Natural killer cell (primary cell): Measurements from ENCODE around the gene PIK3R2. TPM values are rescaled to one million over a fixed set of nuclear protein-coding genes. Genes with fewer than 3 reads are reported as not detected.
"Not testable (repeated sequence)": the region's sequence is repeated elsewhere in the genome, so short reads cannot be mapped to it uniquely, and the experiment has no call there.

ENCODE experiments used
- ATAC-seq, 3 donors: fragments of 150-1000 bp in 2 of 3; fragments of 200-7000 bp in 1 of 3; cut with Tn5 transposase; 1 replicate in 1 of 3; 2 replicates in 2 of 3; pipeline ENCODE4 v1.10.0; 2021; ENCODE audit warnings: mild to moderate bottlenecking in 2 of 3, moderate library complexity in 2 of 3
- DNase-seq, 2 donors: peaks; one replicate each; pipeline versions ENCODE4 v3.0.0 to v3.0.0-alpha.2; 2013 to 2021; ENCODE audit warnings: mixed read lengths in 1 of 2
- H3K27ac ChIP-seq: one replicate; pipeline ENCODE4 v1.5.1; 2013; ENCODE audit warnings: mild to moderate bottlenecking, low read length
- H3K27me3 ChIP-seq: one replicate; pipeline ENCODE4 v1.6.1; 2013; ENCODE audit warnings: low read length; ENCODE audit not compliant: control insufficient read depth, insufficient read depth
- H3K36me3 ChIP-seq: one replicate; pipeline ENCODE4 v1.6.1; 2013; ENCODE audit warnings: low read length; ENCODE audit not compliant: control insufficient read depth, insufficient read depth
- H3K4me1 ChIP-seq: one replicate; pipeline ENCODE4 v1.6.1; 2013; ENCODE audit warnings: low read length; ENCODE audit not compliant: control insufficient read depth, insufficient read depth
- H3K4me3 ChIP-seq: one replicate; pipeline ENCODE4 v1.5.1; 2013; ENCODE audit warnings: low read length
- H3K9me3 ChIP-seq: one replicate; pipeline ENCODE4 v1.6.1; 2013; ENCODE audit warnings: low read length; ENCODE audit not compliant: control insufficient read depth, insufficient read depth
- H3K27ac Mint-ChIP-seq, 2 donors: one replicate each; pipeline ENCODE4 v1.8.0; 2022; ENCODE audit warnings: mild to moderate bottlenecking in 2 of 2, mixed read lengths in 2 of 2, moderate library complexity in 1 of 2
- H3K27me3 Mint-ChIP-seq, 2 donors: one replicate each; pipeline ENCODE4 v1.8.0; 2022; ENCODE audit warnings: low read depth in 2 of 2, mixed read lengths in 2 of 2
- H3K36me3 Mint-ChIP-seq: one replicate; pipeline ENCODE4 v1.8.0; 2022; ENCODE audit warnings: mixed read lengths
- H3K4me1 Mint-ChIP-seq, 2 donors: one replicate each; pipeline ENCODE4 v1.8.0; 2022; ENCODE audit warnings: mixed read lengths in 2 of 2
- H3K4me3 Mint-ChIP-seq: one replicate; pipeline ENCODE4 v1.8.0; 2022; ENCODE audit warnings: mild to moderate bottlenecking, moderate library complexity, mixed read lengths
- H3K9me3 Mint-ChIP-seq, 2 donors: one replicate each; pipeline ENCODE4 v1.8.0; 2022; ENCODE audit warnings: mixed read lengths in 2 of 2
- CTCF ChIP-seq: fragments of 200-600 bp; IDR thresholded peaks from one replicate; pipeline ENCODE4 v1.8.0; 2022; ENCODE audit warnings: antibody characterized with exemption
- WGBS: methylation state at CpG from one replicate; pipeline ENCODE4 v1.1.7; 2013; ENCODE audit warnings: missing lambda C conversion rate; ENCODE audit not compliant: insufficient coverage; 5-methylcytosine and 5-hydroxymethylcytosine counted together
- intact Hi-C: fragments of 100-400 bp; cut with micrococcal nuclease; formaldehyde crosslinking; loops from one replicate; pipeline ENCODE4 v1.14.2; 2022
- total RNA-seq, 4 donors: library from RNA; stranded (reverse); fragments of 120-200 nt in 1 of 4; gene quantifications; one replicate each; pipeline versions ENCODE4 v1.2.3 to v1.2.4, GENCODE V29; 2013 to 2022

PIK3R2 gene
- total RNA-seq, 3 donors from 2014 or later (not counting 1 experiment from before 2014, with no cell fraction given): 12.3 to 26.4 (median 16.0) TPM

GRCh38 chr19:18156841-18157464 lies 4.0 kb downstream of the PIK3R2 start:
- no peak overlapping the region for H3K4me3 Mint-ChIP-seq
- intact Hi-C loops: no loop called here
- Histone ChIP-seq H3K9me3 (no peaks in the 10 kb centered on the region), H3K4me3 (no peak overlapping the region), H3K27me3 (no peaks in the 10 kb centered on the region), H3K27ac (no peak overlapping the region), H3K4me1 (peaks cover 31% of the 10 kb centered on the region), H3K36me3 (no peaks in the 10 kb centered on the region)
- WGBS: 68% methylated on average over 22 of the region's 22 CpGs
- no peak for ATAC-seq
- H3K36me3 Mint-ChIP-seq: no peaks in the 10 kb centered on the region
- TF ChIP-seq CTCF: no peak
- H3K27me3 Mint-ChIP-seq: peaks cover 0 to 2% of the 10 kb centered on the region in 2 donors
- peaks cover 17 to 37% of the 10 kb centered on the region in 2 donors for H3K4me1 Mint-ChIP-seq
- H3K9me3 Mint-ChIP-seq: no peaks in the 10 kb centered on the region
- DNase-seq: no peak
- H3K27ac Mint-ChIP-seq: no peak overlapping the region

- no peak for DNase-seq
- intact Hi-C loops: no loop called here
- 83% methylated on average over 17 of the region's 18 CpGs for WGBS
- peaks cover 0 to 2% of the 10 kb centered on the region in 2 donors for H3K27me3 Mint-ChIP-seq
- H3K4me1 Mint-ChIP-seq: peaks cover 11 to 31% of the 10 kb centered on the region in 2 donors
- H3K4me3 Mint-ChIP-seq: no peak overlapping the region
- H3K27ac ChIP-seq: no peak overlapping the region
- no peak for ATAC-seq
- TF ChIP-seq CTCF: no peak
- no peaks in the 10 kb centered on the region for H3K9me3 Mint-ChIP-seq
- no peaks in the 10 kb centered on the region for H3K27me3 ChIP-seq
- H3K4me3 ChIP-seq: no peak overlapping the region
- no peaks in the 10 kb centered on the region for H3K36me3 ChIP-seq
- no peaks in the 10 kb centered on the region for H3K9me3 ChIP-seq
- no peaks in the 10 kb centered on the region for H3K36me3 Mint-ChIP-seq
- H3K27ac Mint-ChIP-seq: no peak overlapping the region
- peaks cover 30% of the 10 kb centered on the region for H3K4me1 ChIP-seq
Observed at GRCh38 chr19:18157465-18158063, 4.6 kb downstream of the PIK3R2 start.

DNA sequence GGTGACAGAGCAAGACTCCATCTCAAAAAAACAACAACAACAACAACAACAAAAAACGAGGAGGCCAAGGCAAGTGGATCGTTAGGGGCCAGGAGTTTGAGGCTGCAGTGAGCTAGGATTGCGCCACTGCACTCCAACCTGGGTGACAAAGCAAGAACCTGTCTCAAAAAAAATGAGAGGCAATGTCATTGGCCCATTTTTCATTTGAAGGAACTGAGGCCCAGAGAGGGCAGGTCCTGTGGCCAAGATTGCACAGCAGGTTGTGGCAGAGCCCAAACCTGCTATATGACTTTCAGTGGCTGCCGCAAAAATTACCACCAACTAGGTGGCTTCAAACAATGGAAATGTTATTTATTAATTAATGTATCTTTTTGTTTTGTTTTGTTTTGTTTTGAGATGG lies 5.5 kb downstream of the PIK3R2 start:
- Mint-ChIP-seq H3K4me3 (no peak overlapping the region), H3K4me1 (peaks cover 9 to 28% of the 10 kb centered on the region in 2 donors), H3K9me3 (no peaks in the 10 kb centered on the region), H3K27ac (no peak overlapping the region), H3K36me3 (no peaks in the 10 kb centered on the region), H3K27me3 (peaks cover 0 to 2% of the 10 kb centered on the region in 2 donors)
- WGBS: 79% methylated on average over 4 of the region's 4 CpGs
- H3K9me3 ChIP-seq: no peaks in the 10 kb centered on the region
- H3K4me1 ChIP-seq: peaks cover 27% of the 10 kb centered on the region
- peaks cover 7% of the 10 kb centered on the region for H3K36me3 ChIP-seq
- ATAC-seq: no peak
- TF ChIP-seq CTCF: no peak
- H3K27me3 ChIP-seq: no peaks in the 10 kb centered on the region
- DNase-seq: no peak
- no peak overlapping the region for H3K4me3 ChIP-seq
- no peak overlapping the region for H3K27ac ChIP-seq
- intact Hi-C loops: no loop called here

DNA sequence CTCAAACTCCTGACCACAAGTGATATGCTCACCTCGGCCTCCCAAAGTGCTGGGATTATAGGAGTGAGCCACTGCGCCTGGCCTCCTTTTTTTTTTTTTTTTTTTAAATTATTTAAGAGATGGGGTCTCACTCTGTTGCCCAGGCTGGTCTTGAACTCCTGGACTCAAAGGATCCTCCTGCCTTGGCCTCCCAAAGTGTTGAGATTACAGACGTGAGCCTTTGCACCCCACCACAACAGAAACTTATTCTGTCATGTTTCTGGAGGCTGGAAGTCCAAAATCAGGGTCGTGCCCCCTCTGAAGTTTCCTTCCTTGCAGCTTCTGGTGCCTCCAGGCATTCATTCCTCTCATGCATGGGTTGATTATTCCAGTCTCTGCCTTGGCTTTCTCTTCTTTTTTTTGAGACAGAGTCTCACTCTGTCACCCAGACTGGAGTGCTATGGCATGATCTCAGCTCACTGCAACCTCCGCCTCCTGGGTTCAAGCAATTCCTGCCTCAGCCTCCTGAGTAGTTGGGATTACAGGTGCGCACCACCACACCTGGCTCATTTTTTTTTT lies 6.2 kb downstream of the PIK3R2 start:
- H3K9me3 ChIP-seq, H3K27me3 ChIP-seq, H3K27ac Mint-ChIP-seq, H3K36me3 Mint-ChIP-seq, H3K4me3 ChIP-seq, H3K4me3 Mint-ChIP-seq, ATAC-seq, H3K9me3 Mint-ChIP-seq, H3K27ac ChIP-seq, intact Hi-C loops, H3K27me3 Mint-ChIP-seq, H3K36me3 ChIP-seq, DNase-seq: not testable (repeated sequence)
- peaks cover 21% of the 10 kb centered on the region for H3K4me1 ChIP-seq
- 95% methylated on average over 4 of the region's 6 CpGs for WGBS
- peaks cover 5 to 24% of the 10 kb centered on the region in 2 donors for H3K4me1 Mint-ChIP-seq
